ENCODE results near the gene MALAT1. TPM values are rescaled to one million over a fixed set of nuclear protein-coding genes. Genes with fewer than 3 reads are reported as not detected.
A peak's percentile ranks its signal among the peaks of the same experiment; 100 is the strongest.

MALAT1 gene
- total and polyA plus RNA-seq, 2 of the 13 experiments (the other 11 are each of a cell fraction or from before 2014, with no cell fraction given), result 143 to 1,237 TPM

- no peak for TF ChIP-seq ZHX1 (CRISPR knock-in tag; IDR thresholded peaks at IDR 0.05; ENCODE audit: low read depth)
- peak in 1 of 2 experiments; percentile 63; a peak in 3 of 4 replicates for TF ChIP-seq POLR2A (IDR thresholded peaks at IDR 0.05; ENCODE audit: insufficient read depth in 1 of 2, low read depth in 2 of 2, low read length in 2 of 2)
- no peak for TF ChIP-seq FOSL2 (CRISPR knock-in tag; IDR thresholded peaks at IDR 0.05)
- TF ChIP-seq KMT2A (CRISPR knock-in tag; IDR thresholded peaks at IDR 0.05), result no peak
- no peak for TF ChIP-seq IKZF5 (CRISPR knock-in tag; IDR thresholded peaks at IDR 0.05)
- no peak for TF ChIP-seq MED13 (CRISPR knock-in tag; IDR thresholded peaks at IDR 0.05)
- no peak for TF ChIP-seq ZNF674 (CRISPR knock-in tag; IDR thresholded peaks at IDR 0.05; ENCODE audit: low read depth)
- TF ChIP-seq ZNF670 (CRISPR knock-in tag; IDR thresholded peaks at IDR 0.05; ENCODE audit: borderline replicate concordance), result no peak
- 0 out of 2 replicates have a peak, but pooled peaks have one; percentile 23 for TF ChIP-seq ARID2 (CRISPR knock-in tag; IDR thresholded peaks at IDR 0.05; ENCODE audit: borderline replicate concordance)
- TF ChIP-seq POGK (CRISPR knock-in tag; conservative IDR thresholded peaks at IDR 0.05), result no peak
- TF ChIP-seq ETV6 (CRISPR knock-in tag; conservative IDR thresholded peaks at IDR 0.05), result no peak
- TF ChIP-seq RBFOX2 (IDR thresholded peaks at IDR 0.05; ENCODE audit: low read depth, low read length), result peak; percentile 59
- TF ChIP-seq AGO2 (optimal IDR thresholded peaks at IDR 0.05; ENCODE audit: low read depth, low read length), result peak; percentile 41
- TF ChIP-seq ZNF362 (CRISPR knock-in tag; IDR thresholded peaks at IDR 0.05; ENCODE audit: borderline replicate concordance), result peak; percentile 66; the same call in 1 of the 2 replicates
- 0 out of 2 replicates have a peak, but pooled peaks have one; percentile 24 for TF ChIP-seq SRF (IDR thresholded peaks at IDR 0.05; ENCODE audit: low read depth, low read length)
- no peak for TF ChIP-seq ZNF816 (CRISPR knock-in tag; IDR thresholded peaks at IDR 0.05; ENCODE audit: borderline replicate concordance)
- peak; percentile 44 for TF ChIP-seq SSRP1 (CRISPR knock-in tag; IDR thresholded peaks at IDR 0.05)
- TF ChIP-seq ZBTB42 (CRISPR knock-in tag; IDR thresholded peaks at IDR 0.05), result no peak
- TF ChIP-seq NRL (CRISPR knock-in tag; IDR thresholded peaks at IDR 0.05; ENCODE audit: borderline replicate concordance), result no peak
- no peak for TF ChIP-seq ATF5 (CRISPR knock-in tag; IDR thresholded peaks at IDR 0.05; ENCODE audit: low read depth)
- TF ChIP-seq MXD3 (CRISPR knock-in tag; IDR thresholded peaks at IDR 0.05), result no peak
Observed at GRCh38 chr11:65503949-65504673, 5.3 kb downstream of the MALAT1 start (continued).

Measured in HepG2 (cell line).